ENCODE data around the gene CDRT15. TPM values are rescaled to one million over a fixed set of nuclear protein-coding genes. Genes with fewer than 3 reads are reported as not detected.
"Not testable (repeated sequence)": the region's sequence is repeated elsewhere in the genome, so short reads cannot be mapped to it uniquely, and the experiment has no call there.

CDRT15 gene
- total RNA-seq, 1 donor from 2014 or later, result not detected

DNA sequence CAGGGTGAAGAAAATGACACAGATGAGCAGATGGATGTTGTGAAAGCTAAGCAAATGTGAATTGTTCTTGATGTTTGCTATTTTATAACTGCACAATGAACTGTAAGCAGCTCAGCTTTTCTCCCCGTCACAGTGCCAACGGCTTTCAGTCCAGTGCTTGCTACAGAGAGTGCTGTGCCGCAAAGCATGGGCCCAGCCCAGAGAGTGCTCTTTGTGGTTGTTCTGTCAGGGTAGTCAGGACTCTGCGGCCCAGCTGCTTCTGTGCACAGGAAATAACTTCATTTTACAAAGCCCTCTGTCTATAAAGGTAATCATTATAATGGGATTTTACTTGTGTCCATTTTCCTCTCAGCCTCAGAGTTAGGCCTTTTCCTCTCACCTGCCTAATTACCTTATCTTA is 39.1 kb downstream of the CDRT15 start:
- Mint-ChIP-seq H3K27ac (ENCODE audit: unreplicated experiment) (no peak overlapping the region), H3K9me3 (ENCODE audit: unreplicated experiment) (no peaks in the 10 kb centered on the region), H3K36me3 (ENCODE audit: low read depth, unreplicated experiment) (no peaks in the 10 kb centered on the region), H3K4me1 (ENCODE audit: unreplicated experiment) (peaks cover 16% of the 10 kb centered on the region), H3K27me3 (ENCODE audit: unreplicated experiment) (no peaks in the 10 kb centered on the region), H3K4me3 (ENCODE audit: unreplicated experiment) (no peak overlapping the region)
- no peak for DNase-seq (ENCODE audit: low spot score)
- no peak for TF ChIP-seq CTCF (IDR thresholded peaks at IDR 0.05; ENCODE audit: unreplicated experiment)

DNA sequence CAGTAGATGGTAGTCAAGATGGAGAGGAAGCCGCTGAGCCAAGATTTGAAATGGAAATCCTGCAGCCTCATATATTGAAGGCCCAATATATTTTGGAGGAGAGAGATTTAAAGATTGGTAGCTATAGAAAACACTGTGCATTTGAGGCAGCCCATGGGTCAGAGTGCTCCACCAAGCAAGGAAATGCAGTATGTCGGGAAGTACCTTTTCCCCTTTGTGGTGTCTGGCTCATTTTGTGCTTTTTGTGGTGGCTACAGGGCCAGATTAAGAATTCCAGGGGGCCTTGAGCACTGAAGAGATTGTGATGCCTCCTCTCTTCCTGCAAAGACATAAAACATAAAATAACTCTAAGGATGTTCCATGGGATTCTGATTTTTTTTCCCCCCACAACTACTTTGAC is 39.6 kb downstream of the CDRT15 start:
- Mint-ChIP-seq H3K27me3 (ENCODE audit: unreplicated experiment) (no peaks in the 10 kb centered on the region), H3K4me1 (ENCODE audit: unreplicated experiment) (peaks cover 16% of the 10 kb centered on the region), H3K4me3 (ENCODE audit: unreplicated experiment) (no peak overlapping the region), H3K36me3 (ENCODE audit: low read depth, unreplicated experiment) (no peaks in the 10 kb centered on the region), H3K27ac (ENCODE audit: unreplicated experiment) (no peak overlapping the region), H3K9me3 (ENCODE audit: unreplicated experiment) (no peaks in the 10 kb centered on the region)
- TF ChIP-seq CTCF (IDR thresholded peaks at IDR 0.05; ENCODE audit: unreplicated experiment), result no peak
- DNase-seq (ENCODE audit: low spot score), result no peak

DNA sequence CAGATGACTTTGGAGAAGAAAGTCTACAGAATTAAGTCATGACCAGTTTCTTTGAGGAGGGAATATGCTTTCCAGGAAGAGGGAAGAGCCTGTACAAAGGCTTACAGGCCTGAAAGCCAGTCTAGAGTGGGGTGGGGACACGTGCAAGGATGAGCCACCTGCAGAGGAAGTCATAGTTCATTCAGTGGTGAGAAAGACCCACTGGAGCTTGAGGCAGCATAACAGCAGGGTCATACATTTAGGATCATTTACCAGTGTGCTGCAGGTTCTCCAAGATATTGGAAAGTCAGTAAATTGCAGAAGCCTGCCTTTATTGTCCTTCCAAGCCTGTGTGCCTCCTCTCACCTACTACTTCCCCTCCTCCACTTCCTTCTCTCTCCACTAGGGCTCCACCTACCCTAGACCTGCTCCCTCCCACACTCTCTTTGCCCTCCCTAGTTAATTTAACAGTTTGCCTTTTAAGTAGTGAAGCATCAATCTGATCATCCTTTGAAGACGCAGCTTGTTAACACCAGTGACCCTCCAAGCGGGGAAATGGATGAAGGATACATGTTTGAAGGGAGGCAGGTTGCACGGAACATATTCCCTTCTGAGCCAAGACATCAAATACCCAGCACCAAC is 40.2 kb downstream of the CDRT15 start:
- H3K4me3 Mint-ChIP-seq (ENCODE audit: unreplicated experiment), result no peak overlapping the region
- no peaks in the 10 kb centered on the region for H3K9me3 Mint-ChIP-seq (ENCODE audit: unreplicated experiment)
- peaks cover 16% of the 10 kb centered on the region for H3K4me1 Mint-ChIP-seq (ENCODE audit: unreplicated experiment)
- no peak for DNase-seq (ENCODE audit: low spot score)
- no peaks in the 10 kb centered on the region for H3K36me3 Mint-ChIP-seq (ENCODE audit: low read depth, unreplicated experiment)
- no peaks in the 10 kb centered on the region for H3K27me3 Mint-ChIP-seq (ENCODE audit: unreplicated experiment)
- no peak overlapping the region for H3K27ac Mint-ChIP-seq (ENCODE audit: unreplicated experiment)
- peak; percentile 23 for TF ChIP-seq CTCF (IDR thresholded peaks at IDR 0.05; ENCODE audit: unreplicated experiment)

DNA sequence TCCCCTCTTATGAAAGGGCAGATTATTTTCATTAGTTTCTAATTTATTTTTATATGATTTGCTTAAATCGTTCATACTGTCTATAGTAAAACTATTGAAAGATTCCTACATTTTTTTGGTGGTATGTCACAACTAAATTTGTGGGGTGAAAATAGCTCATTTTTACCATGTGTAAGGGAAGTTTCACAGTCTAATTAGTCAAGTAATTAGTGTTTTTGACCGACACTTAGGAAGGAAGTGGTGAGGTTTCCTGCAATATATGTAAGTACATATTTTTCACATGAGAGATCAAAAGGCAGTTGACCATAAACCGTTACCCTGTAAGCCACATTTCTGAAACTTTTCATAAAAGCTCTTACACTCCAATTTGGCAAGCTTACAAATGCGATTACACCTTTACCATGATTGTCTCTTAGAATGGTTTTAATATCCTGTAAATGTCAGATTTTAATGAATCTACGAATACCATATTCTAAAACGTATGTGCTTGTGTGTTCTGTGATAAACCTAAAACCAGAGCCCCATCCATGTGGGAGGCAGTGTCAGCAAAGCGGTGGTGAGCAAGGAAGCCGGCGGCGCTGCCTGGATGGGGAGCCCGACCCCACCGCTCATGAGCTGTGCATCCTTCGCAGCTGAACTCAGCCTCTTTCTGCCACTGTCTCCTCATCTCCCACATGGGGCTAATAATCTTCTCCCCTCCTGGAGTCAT is 43.9 kb downstream of the CDRT15 start:
- H3K27me3 Mint-ChIP-seq (ENCODE audit: unreplicated experiment); H3K9me3 Mint-ChIP-seq (ENCODE audit: unreplicated experiment); H3K4me3 Mint-ChIP-seq (ENCODE audit: unreplicated experiment); H3K4me1 Mint-ChIP-seq (ENCODE audit: unreplicated experiment); DNase-seq (ENCODE audit: low spot score); H3K36me3 Mint-ChIP-seq (ENCODE audit: low read depth, unreplicated experiment); H3K27ac Mint-ChIP-seq (ENCODE audit: unreplicated experiment): not testable (repeated sequence)

GRCh38 chr17:14192039-14192438 is 44.6 kb downstream of the CDRT15 start:
- not testable (repeated sequence) for H3K4me1 Mint-ChIP-seq (ENCODE audit: unreplicated experiment); H3K27me3 Mint-ChIP-seq (ENCODE audit: unreplicated experiment); H3K36me3 Mint-ChIP-seq (ENCODE audit: low read depth, unreplicated experiment); H3K27ac Mint-ChIP-seq (ENCODE audit: unreplicated experiment); DNase-seq (ENCODE audit: low spot score); H3K9me3 Mint-ChIP-seq (ENCODE audit: unreplicated experiment); H3K4me3 Mint-ChIP-seq (ENCODE audit: unreplicated experiment)

DNA sequence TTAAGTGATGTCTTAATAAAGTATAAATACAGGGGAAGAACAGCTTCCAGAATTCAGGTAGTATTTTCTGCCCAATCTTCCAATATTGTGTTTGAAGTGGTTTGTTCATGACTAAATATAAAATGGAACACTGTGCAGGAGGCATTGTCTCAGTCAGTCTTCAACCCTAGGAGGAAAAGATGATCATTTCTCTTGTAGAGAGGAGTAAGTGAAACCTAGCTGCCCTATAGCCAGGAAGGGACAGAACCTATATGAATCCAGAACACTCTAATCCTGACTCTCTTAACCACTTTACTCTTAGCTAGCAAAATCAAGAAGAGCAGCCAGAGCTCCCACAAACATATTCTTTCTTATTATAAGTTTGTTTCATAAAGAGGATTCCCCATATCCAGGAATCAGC is 45.2 kb downstream of the CDRT15 start:
- H3K27ac Mint-ChIP-seq (ENCODE audit: unreplicated experiment); H3K4me3 Mint-ChIP-seq (ENCODE audit: unreplicated experiment); H3K27me3 Mint-ChIP-seq (ENCODE audit: unreplicated experiment); H3K9me3 Mint-ChIP-seq (ENCODE audit: unreplicated experiment); DNase-seq (ENCODE audit: low spot score); H3K36me3 Mint-ChIP-seq (ENCODE audit: low read depth, unreplicated experiment); H3K4me1 Mint-ChIP-seq (ENCODE audit: unreplicated experiment): not testable (repeated sequence)

DNA sequence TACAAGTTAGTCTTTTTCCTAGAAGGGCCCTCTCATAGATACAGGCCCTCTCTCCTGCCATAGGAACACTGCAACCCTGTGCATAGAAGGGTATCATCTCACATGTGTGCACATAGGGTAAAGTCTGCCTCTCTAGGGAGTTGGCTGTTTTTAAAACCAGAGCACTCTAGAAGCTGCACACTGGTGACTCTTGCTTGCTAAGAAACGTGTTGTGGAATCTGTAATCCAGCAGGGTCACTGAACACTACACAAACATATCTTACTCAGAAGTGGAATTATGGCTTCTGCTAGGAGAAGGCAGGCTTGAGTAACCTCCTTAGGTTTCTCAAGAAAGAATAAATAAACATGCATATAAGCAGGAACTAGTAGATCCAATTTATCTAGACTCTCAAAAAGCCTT is 45.9 kb downstream of the CDRT15 start:
- not testable (repeated sequence) for H3K27me3 Mint-ChIP-seq (ENCODE audit: unreplicated experiment); H3K4me1 Mint-ChIP-seq (ENCODE audit: unreplicated experiment)

GRCh38 chr17:14186443-14186842 is 50.2 kb downstream of the CDRT15 start:
- not testable (repeated sequence) for H3K4me3 Mint-ChIP-seq (ENCODE audit: unreplicated experiment); H3K27me3 Mint-ChIP-seq (ENCODE audit: unreplicated experiment); H3K36me3 Mint-ChIP-seq (ENCODE audit: low read depth, unreplicated experiment); DNase-seq (ENCODE audit: low spot score); H3K9me3 Mint-ChIP-seq (ENCODE audit: unreplicated experiment); H3K4me1 Mint-ChIP-seq (ENCODE audit: unreplicated experiment); H3K27ac Mint-ChIP-seq (ENCODE audit: unreplicated experiment)

More for the DNA sequence above, 45.9 kb downstream of the CDRT15 start:
- H3K9me3 Mint-ChIP-seq (ENCODE audit: unreplicated experiment); H3K27ac Mint-ChIP-seq (ENCODE audit: unreplicated experiment); H3K36me3 Mint-ChIP-seq (ENCODE audit: low read depth, unreplicated experiment); H3K4me3 Mint-ChIP-seq (ENCODE audit: unreplicated experiment); DNase-seq (ENCODE audit: low spot score): not testable (repeated sequence)

Measured in endothelial cell (in vitro differentiated cells).